ENCODE results near the gene NEDD9.
A peak's percentile ranks its signal among the peaks of the same experiment; 100 is the strongest.

NEDD9 gene

DNA sequence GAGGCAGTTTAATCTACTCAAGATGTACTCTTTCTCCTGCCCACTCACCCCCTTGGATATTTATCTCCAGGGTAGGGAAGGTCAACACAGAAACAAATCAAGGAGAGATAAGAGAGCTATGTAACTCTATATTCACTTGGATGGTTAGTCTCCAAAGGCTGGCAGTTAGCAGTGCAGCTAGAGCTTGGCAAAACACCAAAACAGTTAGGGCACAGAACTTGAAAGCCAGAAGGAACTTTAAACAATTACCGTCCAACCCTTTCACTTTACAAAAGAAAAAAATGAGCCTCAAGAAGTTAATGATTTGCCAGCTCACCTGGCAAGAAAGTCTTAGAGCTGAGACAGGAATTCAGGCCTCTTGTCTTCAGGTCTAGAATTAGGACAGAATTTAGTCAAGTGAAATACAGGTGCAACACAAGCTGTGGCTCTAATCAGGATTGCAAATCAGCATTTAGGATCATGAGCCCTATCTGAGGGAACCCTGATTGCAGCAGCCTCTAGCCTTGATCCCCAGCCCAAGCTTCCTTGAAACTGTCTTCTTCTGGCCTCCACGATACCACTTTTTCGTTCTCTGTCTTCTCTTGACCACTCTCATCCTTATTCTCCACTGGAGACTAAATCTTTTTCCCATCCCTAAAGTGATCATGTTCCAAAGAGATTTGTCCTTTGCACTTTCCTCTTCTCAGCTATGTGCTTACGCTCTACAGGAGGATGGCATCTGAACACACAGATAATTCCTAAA, 14.9 kb downstream of the NEDD9 start:
- peak; percentile 17 for DNase-seq

DNA sequence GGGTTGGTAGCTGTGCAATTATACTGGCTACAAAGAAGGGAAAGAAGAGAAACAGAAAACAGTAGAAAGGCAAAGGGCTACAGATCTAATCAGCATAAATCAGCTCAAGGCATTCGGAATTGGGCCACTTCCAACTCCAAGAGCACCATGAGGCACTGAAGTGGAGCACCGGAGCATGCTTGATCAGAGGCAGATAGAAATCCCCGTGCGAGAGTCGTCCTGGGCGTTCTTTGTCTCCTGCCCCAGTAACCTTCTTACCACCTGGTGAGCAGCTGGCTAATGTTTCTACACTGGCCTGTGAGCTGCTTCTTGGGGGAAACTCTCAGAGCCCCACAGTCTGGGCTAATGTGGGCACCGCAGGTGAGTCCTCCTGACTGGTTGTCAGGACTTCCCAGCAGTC, 16.7 kb downstream of the NEDD9 start:
- peak; percentile 31 for DNase-seq

DNA sequence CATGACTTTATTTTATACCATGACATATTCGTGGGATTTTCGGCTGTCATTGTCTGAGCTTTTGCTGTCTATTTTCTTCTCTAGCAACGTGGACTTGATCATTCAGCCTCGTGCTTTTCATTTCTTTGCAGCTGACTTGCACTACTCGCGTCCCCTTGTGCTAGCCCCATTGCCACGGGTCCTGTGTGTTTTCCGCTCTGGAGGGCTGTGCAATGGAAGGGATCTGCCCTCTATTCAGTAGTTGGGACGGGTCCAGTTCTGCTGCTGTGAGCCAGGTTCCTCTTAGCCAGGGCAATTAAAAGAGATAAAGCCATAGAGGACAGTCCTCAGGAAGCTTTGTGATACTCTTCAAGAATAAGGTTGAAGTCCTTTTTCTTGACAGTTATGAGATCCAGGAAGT, 17.6 kb downstream of the NEDD9 start:
- DNase-seq: no peak

DNA sequence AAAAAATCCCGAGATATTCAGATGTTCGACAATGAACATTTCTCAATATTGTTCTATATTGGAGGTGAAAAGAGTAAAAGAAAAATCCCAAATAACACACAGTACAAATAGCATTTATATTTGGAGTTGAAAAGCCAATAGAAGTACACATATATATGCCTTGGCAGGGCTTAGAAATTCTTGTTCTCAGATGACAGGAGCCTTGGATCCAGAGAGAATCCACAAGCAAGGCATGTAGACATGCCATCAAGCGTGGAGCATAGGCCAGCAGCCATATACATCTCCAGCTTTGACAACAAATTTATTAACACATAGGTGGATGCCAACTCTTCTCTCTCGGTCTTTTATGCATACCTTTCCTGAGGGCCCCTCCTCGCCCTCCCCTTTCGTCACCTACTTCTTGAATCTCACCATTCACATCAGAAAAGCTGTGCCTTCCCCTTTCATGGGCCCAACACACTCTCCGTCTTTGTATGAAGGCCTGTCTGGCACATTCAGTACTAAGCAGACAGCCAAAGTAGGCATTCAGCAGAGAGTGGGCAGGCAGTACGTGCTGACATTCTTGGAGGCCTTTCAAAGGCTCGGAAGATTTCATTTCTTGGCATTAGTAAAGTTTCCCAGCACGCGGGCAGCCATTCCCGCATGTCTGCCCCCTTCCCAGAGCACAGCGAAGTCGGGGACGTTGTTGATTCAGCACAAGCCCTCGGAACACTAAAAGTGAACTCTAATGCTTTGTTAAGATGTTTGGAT, 18.2 kb downstream of the NEDD9 start:
- DNase-seq: no peak

DNA sequence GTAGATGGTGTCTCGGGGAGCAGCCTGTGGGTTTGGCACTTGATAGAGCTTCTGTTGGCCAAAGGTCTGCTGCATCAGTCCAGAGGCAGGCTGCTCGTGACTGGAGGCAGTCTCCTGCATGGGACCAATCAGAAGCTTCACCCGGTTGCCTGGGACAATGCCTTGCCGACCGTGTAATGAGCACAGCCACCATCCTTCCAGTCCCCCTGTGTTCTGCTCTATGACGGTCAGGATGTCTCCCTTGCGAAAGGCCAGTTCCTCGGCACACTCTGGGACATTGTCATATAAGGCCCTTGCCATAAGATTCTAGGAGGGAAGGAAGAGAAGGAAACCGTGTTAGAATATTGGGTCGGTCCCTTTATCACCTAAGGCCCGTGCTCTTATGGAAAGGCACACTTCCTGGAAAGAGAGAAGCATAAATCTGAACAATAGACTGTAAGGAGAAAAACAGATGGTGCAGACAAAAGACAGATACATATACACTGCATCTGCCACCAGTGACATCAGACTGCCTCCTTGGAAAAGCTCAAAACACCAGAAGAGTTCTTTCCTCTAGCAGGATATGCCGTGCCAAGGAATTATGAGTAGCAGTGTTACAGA, 18.9 kb downstream of the NEDD9 start:
- no peak for DNase-seq

DNA sequence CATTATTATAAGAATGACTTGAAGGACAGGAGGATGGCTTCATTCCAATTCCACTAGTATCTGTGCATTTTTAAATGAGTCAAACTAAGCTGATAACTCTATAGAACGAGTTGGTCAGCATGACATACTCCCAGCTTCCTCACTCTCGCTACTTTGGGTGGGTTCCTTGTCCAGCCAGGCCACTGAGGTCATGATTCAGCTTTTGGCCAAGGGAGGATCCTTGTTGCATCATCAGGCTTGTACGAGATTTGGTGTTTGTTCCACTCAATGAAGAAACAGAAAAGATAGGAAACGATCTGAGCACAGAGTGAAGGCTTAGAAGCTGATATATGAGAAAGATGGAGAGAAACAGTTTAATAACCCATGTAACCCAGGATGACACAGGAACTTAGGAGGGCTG, 19.8 kb downstream of the NEDD9 start:
- DNase-seq: no peak

DNA sequence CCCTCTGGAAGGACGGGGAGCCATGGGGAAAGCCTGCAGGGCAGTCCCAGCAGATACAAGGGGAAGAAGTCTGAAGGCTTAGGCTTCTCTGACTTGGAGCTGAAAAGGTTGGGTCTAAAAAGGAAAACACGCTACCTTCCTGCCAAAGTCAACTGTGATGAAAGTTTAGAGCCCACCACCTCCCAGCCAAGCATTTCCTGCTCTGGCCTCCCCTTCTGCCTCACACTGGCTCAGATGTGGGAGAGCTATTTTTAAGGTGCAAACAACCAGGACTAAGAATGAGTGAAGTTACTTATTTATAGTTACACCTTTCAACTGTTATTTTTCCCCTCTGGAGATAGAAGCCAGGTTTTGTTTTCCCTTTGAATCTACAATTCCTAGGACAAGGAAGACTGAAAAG, 21.2 kb downstream of the NEDD9 start:
- no peak for DNase-seq

DNA sequence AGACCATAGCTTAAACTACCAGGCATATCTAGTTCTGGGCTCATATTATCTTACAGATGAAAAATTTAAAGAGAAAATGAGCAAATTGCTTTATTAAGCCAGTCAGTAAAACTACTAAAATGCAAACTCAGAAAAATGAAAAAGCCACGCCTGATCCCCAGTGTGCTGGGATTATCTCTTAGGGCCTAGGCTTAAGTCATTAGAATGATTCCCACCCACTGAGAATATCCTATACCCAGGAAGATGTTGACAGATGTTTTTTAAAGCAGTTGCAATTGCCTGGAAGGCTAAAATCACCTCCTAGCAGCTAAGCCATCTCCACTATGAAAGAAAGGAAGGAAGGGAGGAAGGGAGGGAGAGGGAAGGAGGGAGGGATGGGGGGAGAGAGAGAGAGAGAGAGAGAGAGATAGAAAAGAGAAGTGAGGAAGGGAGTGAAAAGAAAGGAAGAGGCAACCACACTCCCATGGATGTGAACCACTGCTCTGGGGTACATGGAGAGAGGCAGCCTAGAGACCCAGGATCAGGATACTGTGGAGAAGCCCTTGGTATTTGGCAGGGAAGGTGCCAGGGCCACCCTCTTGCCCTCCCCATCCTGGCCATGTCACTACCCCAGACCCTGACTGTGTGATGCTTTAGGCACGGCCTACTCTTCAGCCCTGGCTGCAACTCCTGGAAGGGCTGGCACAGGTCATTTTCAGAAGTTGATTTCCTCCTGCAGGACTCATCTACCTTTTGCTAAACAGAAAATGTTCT, 21.9 kb downstream of the NEDD9 start:
- DNase-seq: no peak

DNA sequence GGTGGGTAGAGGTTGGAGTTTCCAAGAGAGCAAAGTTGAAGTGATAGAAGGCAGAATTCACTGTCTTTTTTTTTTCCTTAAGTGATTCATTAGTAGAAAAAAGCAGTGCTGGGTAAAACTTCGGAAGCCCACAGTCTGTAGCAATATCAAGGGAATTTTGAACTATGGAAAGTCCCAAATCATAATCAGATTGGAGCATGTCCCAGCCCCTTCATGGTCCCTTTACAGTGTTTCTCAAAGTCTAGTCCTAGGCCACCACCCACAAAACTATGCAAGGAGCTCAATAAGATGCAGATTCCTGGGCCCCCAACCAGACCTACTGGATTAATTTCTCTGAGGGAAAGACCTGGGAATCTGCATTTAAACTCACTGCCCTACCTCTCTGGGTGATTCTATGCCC, 22.6 kb downstream of the NEDD9 start:
- DNase-seq: no peak

DNA sequence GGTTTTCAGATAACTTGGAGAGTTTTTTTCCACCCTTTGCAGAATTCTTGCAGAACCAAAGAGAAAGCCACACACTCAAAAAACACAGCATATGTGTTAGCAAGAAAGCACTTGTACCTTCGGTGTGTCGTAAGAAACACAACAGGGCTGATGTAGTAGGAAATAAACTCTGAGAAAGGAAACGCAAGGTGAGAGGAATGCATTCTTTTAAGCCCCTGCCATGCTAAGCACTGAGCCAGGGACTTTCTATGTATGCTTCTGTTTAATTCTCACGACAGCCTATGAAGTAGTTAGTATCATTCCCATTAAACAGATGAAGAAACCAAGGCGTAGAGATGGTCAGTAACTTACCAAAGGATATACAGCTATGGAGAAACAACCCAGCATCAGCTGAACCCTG, 23.1 kb downstream of the NEDD9 start:
- DNase-seq: no peak

DNA sequence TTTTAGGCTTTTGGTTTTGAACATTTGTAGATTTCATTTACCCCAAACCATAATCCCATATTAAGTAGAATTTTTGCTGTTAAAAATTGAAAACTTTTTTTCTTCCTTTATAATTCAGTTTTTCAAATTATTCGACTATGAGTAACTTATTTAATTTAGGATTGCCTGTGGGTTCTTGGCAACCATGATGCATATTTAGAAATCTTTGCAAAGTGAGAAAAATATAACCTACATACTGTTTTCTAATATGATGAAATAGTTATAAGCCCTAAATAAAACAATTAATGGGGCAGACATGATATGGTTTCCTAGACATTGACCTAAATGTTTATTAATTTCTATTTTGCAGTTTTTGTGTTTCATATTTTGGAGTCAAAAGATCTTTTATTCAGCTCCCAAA, 23.6 kb downstream of the NEDD9 start:
- no peak for DNase-seq

DNA sequence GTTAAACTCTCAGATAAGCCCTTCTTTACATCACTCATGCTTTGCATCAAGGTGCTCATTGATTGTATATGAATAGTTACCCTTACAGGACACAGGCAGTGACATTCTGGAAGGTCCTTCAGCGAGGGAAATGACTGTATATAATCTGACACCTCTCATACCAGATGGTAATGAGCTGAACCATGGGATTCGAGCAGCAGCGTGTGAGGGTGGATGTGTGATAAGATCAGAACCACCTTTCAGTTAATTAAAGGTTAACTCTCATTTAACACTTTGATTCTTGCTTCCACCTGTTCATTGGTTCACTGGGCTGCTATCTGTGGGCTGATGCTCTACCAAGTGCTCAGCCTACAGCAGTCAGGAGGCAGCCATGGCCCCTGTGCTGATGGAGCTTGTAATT, 24.2 kb downstream of the NEDD9 start:
- DNase-seq: no peak

DNA sequence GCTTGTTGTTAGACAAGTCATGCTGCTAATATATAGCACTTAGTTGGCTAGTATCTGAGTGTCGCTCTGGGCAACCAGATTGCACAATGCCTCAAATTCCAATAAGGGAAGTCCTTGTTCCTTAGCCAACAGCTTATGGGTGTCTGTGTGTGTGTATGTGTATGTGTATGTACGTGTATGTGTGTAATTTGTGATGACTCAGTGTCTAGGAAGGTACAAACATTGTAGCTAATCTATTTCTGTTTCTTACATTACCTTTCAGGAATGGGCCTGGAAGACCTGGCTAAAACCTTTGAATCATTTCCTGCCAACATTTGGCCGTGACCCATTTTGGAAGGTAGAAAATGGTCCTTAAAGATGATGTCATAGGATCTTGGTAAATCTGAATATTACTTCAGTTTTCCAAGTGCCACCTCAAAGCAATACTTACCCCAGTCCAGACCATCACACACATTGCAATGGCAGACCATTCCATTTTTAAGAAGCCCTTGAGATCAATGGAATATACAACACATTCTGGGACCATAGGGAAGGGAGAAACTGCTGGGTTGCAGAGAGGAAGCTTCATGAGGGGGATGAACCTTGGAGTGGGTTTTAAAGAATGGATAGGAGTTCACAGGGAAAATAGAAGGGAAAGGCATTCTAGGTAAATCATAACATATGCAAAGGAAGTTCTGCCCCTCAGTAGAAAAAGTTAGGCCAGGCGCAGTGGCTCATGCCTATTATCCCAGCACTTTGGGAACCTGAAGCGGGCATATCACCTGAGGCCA, 25.1 kb downstream of the NEDD9 start:
- DNase-seq: no peak

DNA sequence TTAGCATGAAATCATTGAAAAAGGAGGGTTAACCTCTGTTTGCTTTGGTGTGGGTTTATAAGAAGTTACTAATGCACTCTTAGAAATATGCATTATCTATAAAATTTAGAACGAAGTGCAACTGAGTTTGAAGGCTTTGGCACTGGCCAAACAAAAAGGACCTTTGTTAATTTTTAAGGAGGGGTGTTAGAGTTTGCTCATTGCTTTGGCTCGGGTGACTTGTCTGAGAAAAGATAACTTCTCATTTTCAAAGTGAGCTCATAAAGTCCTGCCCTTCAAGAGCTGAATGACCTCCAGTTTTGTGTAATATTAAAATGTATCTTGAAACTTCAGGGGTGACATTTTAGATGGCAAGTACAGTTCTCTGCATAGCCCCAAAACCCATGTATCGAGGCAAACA, 25.9 kb downstream of the NEDD9 start:
- no peak for DNase-seq

DNA sequence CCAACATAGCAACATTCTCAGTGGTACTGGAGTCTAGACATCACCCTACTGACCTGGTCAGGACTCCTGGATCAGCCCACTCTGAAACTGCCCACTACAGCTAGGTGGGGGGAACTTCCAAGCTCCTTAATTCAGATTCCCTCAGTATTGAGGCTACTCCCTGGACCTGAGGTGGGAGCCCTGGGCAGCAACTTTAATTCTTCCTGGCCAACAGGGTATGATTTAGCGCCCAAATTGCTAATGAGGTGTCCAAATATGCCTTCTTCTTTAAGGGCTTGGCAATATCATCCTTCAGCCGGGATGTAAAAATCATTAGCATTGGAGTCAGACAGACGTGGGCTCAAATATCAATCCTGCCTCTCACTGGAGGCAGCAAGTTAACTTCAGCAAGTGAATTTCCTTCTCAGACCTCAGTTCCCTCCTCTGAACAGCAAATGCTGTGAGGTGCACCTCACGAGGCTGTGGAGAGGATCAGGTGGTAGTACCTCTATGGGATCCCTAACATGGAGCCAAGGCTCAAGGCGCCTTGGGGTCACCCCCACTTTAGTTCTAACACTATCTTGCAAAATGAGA, 27.6 kb downstream of the NEDD9 start:
- no peak for DNase-seq

DNA sequence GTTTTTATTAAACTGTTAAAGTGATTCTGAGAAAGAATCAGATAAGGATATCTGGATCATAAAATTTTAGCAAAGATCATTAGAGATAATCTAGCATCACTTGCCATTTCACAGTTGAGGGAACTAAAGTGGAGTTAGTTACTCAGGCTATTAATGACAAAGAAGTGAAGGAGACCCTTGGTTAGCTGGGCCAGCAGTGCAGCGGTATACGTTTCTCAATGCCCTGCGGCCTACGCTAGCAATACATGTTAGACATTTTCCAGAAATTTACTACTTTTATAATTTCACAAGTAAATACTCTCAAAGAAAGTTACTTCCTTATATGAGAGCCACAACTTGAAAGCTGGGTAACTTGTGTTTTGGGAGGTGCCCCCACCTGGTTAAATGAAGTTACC, 28.5 kb downstream of the NEDD9 start:
- DNase-seq: no peak

DNA sequence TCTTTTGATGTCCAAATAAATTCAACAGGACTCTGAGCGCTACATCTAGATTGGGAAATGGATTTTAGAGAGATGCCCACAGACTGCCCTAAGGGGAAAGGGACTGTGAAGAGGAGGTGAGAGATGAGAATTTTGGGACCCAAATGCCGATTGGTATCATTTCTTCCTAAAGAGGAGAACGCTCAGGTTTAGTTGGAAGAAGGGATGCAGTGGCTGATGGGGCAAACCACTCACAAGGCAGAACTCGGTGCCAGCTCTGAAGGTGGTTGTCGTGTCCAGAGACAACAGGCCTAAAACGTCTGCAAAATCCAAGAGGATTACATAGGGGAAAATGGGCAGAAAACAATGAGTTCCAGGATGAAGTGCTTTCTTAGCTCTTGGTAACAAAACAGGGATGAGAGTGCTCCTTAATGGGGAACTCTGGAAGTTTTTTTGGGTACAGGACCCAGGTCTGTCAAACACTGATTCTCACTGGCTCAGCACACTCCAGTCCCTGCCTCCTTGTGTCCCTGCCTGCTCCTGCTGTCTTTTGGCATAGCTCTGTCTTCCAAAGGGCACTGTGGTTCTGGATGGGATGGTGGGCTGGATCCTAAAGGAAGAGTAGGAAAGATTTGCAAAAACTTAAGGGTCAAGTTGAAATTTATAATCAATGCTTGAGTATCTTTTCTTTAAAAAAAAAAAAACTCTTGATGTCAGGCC, 29.0 kb downstream of the NEDD9 start:
- DNase-seq: no peak

DNA sequence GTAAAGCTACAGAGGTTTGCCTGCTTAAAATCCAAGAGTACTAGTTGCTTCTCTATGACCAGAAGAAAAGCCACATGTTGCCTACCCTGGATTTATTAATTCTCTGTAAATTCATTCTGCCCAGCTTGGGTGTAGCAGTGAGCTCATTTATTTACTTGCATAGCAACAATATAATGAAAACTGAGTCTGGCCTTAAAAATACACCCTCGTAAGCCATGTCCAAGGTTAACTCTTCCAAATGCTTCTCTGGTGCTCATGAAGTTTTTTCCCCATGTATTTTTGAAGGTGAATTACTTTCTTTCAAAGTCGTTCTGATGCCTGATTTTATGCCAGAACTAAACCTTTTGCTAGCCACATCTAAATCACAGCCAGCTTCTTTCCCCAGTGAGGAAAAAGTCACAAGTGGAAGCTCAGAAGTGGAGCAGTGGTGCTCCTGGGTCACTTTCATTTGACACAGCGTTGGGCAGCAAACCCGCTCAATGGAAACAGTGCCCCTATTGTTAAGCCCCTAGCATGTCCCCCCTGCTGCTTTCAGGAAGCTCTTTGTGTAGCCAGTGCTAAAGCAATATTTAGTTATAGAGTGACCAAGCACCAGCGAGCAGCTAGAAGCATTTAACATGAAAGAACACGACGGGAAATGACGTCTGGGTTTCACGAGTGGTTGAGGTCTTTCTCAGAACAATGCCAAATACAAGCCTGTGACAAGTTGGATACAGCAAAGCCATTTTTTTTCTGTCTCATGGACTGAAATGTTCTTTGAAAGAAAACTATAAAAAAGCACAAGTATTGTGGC, 29.8 kb downstream of the NEDD9 start:
- DNase-seq: no peak

DNA sequence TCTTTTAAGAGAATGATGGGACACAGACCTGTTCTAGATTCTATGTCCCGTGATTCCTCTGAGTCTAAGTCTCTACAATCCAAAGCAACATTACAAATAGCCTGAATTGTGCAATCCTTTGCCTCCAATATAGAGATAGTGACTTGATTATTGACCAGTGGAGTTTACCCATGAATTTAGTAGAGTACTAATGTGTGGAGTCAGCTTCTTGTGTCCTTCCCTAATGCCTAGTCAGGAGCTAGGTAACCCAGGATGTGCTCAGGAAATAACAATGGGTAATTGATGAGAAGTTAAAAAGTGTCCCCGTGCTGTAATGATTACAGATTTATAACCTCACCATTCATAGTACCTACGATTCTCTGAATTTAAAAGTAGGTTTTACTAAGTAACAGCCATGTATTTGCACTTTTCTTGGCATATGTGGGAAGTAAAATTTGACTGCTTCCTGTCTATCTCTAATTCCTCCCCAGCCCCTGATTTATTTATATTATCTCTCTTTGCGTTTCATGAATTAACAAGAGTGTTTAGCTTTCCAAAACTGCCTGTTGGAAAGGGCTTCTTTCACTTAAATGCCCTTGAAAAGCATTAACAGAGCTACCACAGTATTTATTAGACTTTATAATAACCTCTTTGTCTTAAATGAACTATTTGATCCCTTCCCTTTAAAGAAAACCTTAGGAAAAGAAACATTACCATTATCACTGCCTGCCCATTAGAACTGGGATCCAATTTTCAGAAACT, 30.5 kb downstream of the NEDD9 start:
- no peak for DNase-seq

DNA sequence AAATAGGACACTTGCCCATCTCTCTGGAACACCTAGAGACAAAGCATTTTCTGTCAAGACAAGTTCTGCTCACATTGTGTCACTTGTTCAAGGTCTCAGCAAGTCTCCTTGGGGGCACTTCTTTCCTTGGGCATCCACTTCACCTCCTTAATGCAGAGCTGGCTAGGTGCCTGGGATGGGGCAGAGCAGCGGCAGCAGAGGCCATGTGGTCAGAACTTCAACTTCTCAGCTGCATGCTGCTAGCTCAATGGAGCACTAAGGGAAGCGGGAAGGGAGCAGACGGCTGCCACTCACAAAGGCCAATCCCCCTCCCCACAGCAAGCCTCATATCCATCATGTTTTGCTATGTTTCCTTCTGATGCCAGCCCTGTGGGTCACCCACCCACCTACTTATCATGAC, 31.5 kb downstream of the NEDD9 start:
- no peak for DNase-seq

Data from DMS79 (cell line).